ENCODE results near the gene CSMD2. TPM values are rescaled to one million over a fixed set of nuclear protein-coding genes. Genes with fewer than 3 reads are reported as not detected.

Gene CSMD2
- total RNA-seq, 1 donor from 2014 or later: 0.55 TPM

- no peak for TF ChIP-seq CTCF (IDR thresholded peaks at IDR 0.05)
- H3K4me3 Mint-ChIP-seq (ENCODE audit: unreplicated experiment): no peak overlapping the region
- peaks cover 33% of the 10 kb centered on the region for H3K27me3 Mint-ChIP-seq (ENCODE audit: low read depth)
- no peaks in the 10 kb centered on the region for H3K4me1 Mint-ChIP-seq (ENCODE audit: low read depth)
- no peaks in the 10 kb centered on the region for H3K36me3 Mint-ChIP-seq (ENCODE audit: low read depth)
- DNase-seq (ENCODE audit: low spot score): no peak
- H3K27ac Mint-ChIP-seq (ENCODE audit: unreplicated experiment): no peak overlapping the region
- H3K9me3 Mint-ChIP-seq (ENCODE audit: low read depth): peaks cover 4% of the 10 kb centered on the region
Measured at GRCh38 chr1:33532250-33532649, 632.8 kb downstream of the CSMD2 start.

GRCh38 chr1:33529957-33530356 is 635.1 kb downstream of the CSMD2 start:
- peaks cover 4% of the 10 kb centered on the region for H3K9me3 Mint-ChIP-seq (ENCODE audit: low read depth)

GRCh38 chr1:33527934-33528333 is 637.1 kb downstream of the CSMD2 start:
- H3K4me1 Mint-ChIP-seq (ENCODE audit: low read depth): no peaks in the 10 kb centered on the region
- TF ChIP-seq CTCF (IDR thresholded peaks at IDR 0.05): no peak
- no peak overlapping the region for H3K27ac Mint-ChIP-seq (ENCODE audit: unreplicated experiment)
- peaks cover 40% of the 10 kb centered on the region for H3K27me3 Mint-ChIP-seq (ENCODE audit: low read depth)
- H3K36me3 Mint-ChIP-seq (ENCODE audit: low read depth): no peaks in the 10 kb centered on the region
- H3K9me3 Mint-ChIP-seq (ENCODE audit: low read depth): peaks cover 4% of the 10 kb centered on the region
- H3K4me3 Mint-ChIP-seq (ENCODE audit: unreplicated experiment): no peak overlapping the region
- DNase-seq (ENCODE audit: low spot score): no peak

More at GRCh38 chr1:33529957-33530356, 635.1 kb downstream of the CSMD2 start:
- no peak for DNase-seq (ENCODE audit: low spot score)
- Mint-ChIP-seq H3K36me3 (ENCODE audit: low read depth) (no peaks in the 10 kb centered on the region), H3K4me1 (ENCODE audit: low read depth) (no peaks in the 10 kb centered on the region), H3K27me3 (ENCODE audit: low read depth) (peaks cover 32% of the 10 kb centered on the region), H3K4me3 (ENCODE audit: unreplicated experiment) (no peak overlapping the region), H3K27ac (ENCODE audit: unreplicated experiment) (no peak overlapping the region)
- no peak for TF ChIP-seq CTCF (IDR thresholded peaks at IDR 0.05)

GRCh38 chr1:33524586-33524985 is 640.4 kb downstream of the CSMD2 start:
- Mint-ChIP-seq H3K4me3 (ENCODE audit: unreplicated experiment) (no peak overlapping the region), H3K9me3 (ENCODE audit: low read depth) (no peaks in the 10 kb centered on the region), H3K27ac (ENCODE audit: unreplicated experiment) (no peak overlapping the region), H3K36me3 (ENCODE audit: low read depth) (no peaks in the 10 kb centered on the region), H3K27me3 (ENCODE audit: low read depth) (peaks cover 37% of the 10 kb centered on the region), H3K4me1 (ENCODE audit: low read depth) (no peaks in the 10 kb centered on the region)
- DNase-seq (ENCODE audit: low spot score): no peak
- no peak for TF ChIP-seq CTCF (IDR thresholded peaks at IDR 0.05)

GRCh38 chr1:33519240-33519884 is 645.7 kb downstream of the CSMD2 start:
- no peak for TF ChIP-seq CTCF (IDR thresholded peaks at IDR 0.05)
- peaks cover 43% of the 10 kb centered on the region for H3K27me3 Mint-ChIP-seq (ENCODE audit: low read depth)
- H3K4me1 Mint-ChIP-seq (ENCODE audit: low read depth): no peaks in the 10 kb centered on the region
- no peak overlapping the region for H3K27ac Mint-ChIP-seq (ENCODE audit: unreplicated experiment)
- no peak for DNase-seq (ENCODE audit: low spot score)
- no peaks in the 10 kb centered on the region for H3K9me3 Mint-ChIP-seq (ENCODE audit: low read depth)
- H3K4me3 Mint-ChIP-seq (ENCODE audit: unreplicated experiment): no peak overlapping the region
- H3K36me3 Mint-ChIP-seq (ENCODE audit: low read depth): no peaks in the 10 kb centered on the region
